H1 (cell line): Measurements from ENCODE around the gene MSI2. TPM values are rescaled to one million over a fixed set of nuclear protein-coding genes. Genes with fewer than 3 reads are reported as not detected.

Source experiments
- CTCF ChIA-PET: fragments of 300-600 bp; sonication (Branson Sonifier 250); formaldehyde crosslinking; loops from one replicate; lab custom pipeline; 2021; ENCODE audit not compliant: partially characterized antibody; lab: Charles Lee
- POLR2A ChIA-PET: fragments of 300-600 bp; sonication (Branson Sonifier 250); formaldehyde crosslinking; loops from one replicate; lab custom pipeline; 2021; ENCODE audit warnings: inconsistent platforms; ENCODE audit not compliant: partially characterized antibody; lab: Charles Lee
- DNase-seq, 2 experiments: peaks; one replicate each; pipeline versions ENCODE4 v3.0.0 to v3.0.0-alpha.2; 2010 to 2022; ENCODE audit warnings: low spot score in 2 of 2, low read depth in 1 of 2, mixed read lengths in 1 of 2
- FAIRE-seq: peaks from 2 replicates; lab custom pipeline; 2011; peaks lifted over from hg19 to GRCh38; lab: Jason Lieb, UNC
- H2AFZ ChIP-seq: 2 replicates; pipeline ENCODE4 v1.8.1; 2012; ENCODE audit warnings: low read length, inconsistent platforms
- H2AK5ac ChIP-seq: 2 replicates; pipeline ENCODE4 v1.6.1; 2013; ENCODE audit warnings: low read depth, low read length
- H2BK120ac ChIP-seq: replicated peaks from 2 replicates; pipeline ENCODE3; 2013; ENCODE audit warnings: low read depth, low read length, inconsistent platforms
- H2BK12ac ChIP-seq: 2 replicates; pipeline ENCODE4 v1.6.1; 2013; ENCODE audit warnings: low read depth, low read length
- H2BK15ac ChIP-seq: 2 replicates; pipeline ENCODE4 v1.6.1; 2013; ENCODE audit warnings: low read length
- H2BK20ac ChIP-seq: 2 replicates; pipeline ENCODE4 v1.6.1; 2013; ENCODE audit warnings: low read length
- H2BK5ac ChIP-seq: 2 replicates; pipeline ENCODE4 v1.6.1; 2013; ENCODE audit warnings: low read depth, low read length
- H3K14ac ChIP-seq: 2 replicates; pipeline ENCODE4 v1.6.1; 2013; ENCODE audit warnings: inconsistent platforms; ENCODE audit not compliant: insufficient read length
- H3K18ac ChIP-seq: 2 replicates; pipeline ENCODE4 v1.6.1; 2013; ENCODE audit warnings: low read length; ENCODE audit errors: extremely low read depth
- H3K23ac ChIP-seq: 2 replicates; pipeline ENCODE4 v1.6.1; 2013; ENCODE audit warnings: inconsistent platforms; ENCODE audit not compliant: insufficient read length
- H3K23me2 ChIP-seq: 2 replicates; pipeline ENCODE4 v1.6.1; 2013; ENCODE audit warnings: low read depth, low read length
- H3K27ac ChIP-seq: 2 replicates; pipeline ENCODE4 v1.6.1; 2011; ENCODE audit warnings: low read depth, low read length, inconsistent platforms
- H3K27me3 ChIP-seq, 4 experiments: replicated peaks in 1 of 4; 1 replicate in 1 of 4; 2 replicates in 3 of 4; pipeline versions ENCODE4 v1.6.1 to v1.8.1; 2011 to 2013; ENCODE audit warnings: low read length in 3 of 4, mild to moderate bottlenecking in 3 of 4, inconsistent platforms in 2 of 4, mixed read lengths in 2 of 4, moderate library complexity in 1 of 4; ENCODE audit not compliant: control insufficient read depth in 3 of 4, insufficient read depth in 3 of 4; ENCODE audit errors: extremely low read depth in 1 of 4
- H3K36me3 ChIP-seq, 4 experiments: 2 replicates each; pipeline versions ENCODE4 v1.6.1 to v1.8.1; 2011 to 2013; ENCODE audit warnings: mild to moderate bottlenecking in 4 of 4, low read length in 3 of 4, moderate library complexity in 2 of 4, control low read depth in 1 of 4, inconsistent platforms in 1 of 4; ENCODE audit not compliant: insufficient read depth in 4 of 4, control insufficient read depth in 2 of 4
- H3K4ac ChIP-seq: replicated peaks from 2 replicates; pipeline ENCODE3; 2013; ENCODE audit warnings: low read length, low read depth, mixed read lengths, inconsistent platforms; ENCODE audit not compliant: insufficient read length
- H3K4me1 ChIP-seq, 4 experiments: replicated peaks in 1 of 4; 1 replicate in 1 of 4; 2 replicates in 3 of 4; pipeline versions ENCODE4 v1.6.1 to v1.8.1; 2011 to 2013; ENCODE audit warnings: low read length in 3 of 4, inconsistent platforms in 2 of 4, mixed read lengths in 1 of 4; ENCODE audit not compliant: insufficient read depth in 4 of 4, control insufficient read depth in 3 of 4
- H3K4me2 ChIP-seq, 2 experiments: 2 replicates each; pipeline versions ENCODE4 v1.6.1 to v1.8.1; 2011 to 2013; ENCODE audit warnings: low read depth in 2 of 2, low read length in 2 of 2, control low read depth in 1 of 2, inconsistent platforms in 1 of 2, mild to moderate bottlenecking in 1 of 2; ENCODE audit not compliant: insufficient read depth in 1 of 2
- H3K4me3 ChIP-seq, 4 experiments: fragments of 200-600, 300-600 bp in 1 of 4; sonication (generic), shearing (Covaris generic), sonication (Bioruptor Twin) in 1 of 4; 2 replicates each; pipeline versions ENCODE4 v1.5.1 to v1.8.1; 2011 to 2016; ENCODE audit warnings: low read length in 4 of 4, low read depth in 3 of 4, control low read depth in 2 of 4, inconsistent platforms in 2 of 4, mild to moderate bottlenecking in 2 of 4, mixed read lengths in 1 of 4, moderate library complexity in 1 of 4; ENCODE audit not compliant: insufficient read depth in 2 of 4; ENCODE audit errors: extremely low read depth in 1 of 4
- H3K56ac ChIP-seq: replicated peaks from 2 replicates; pipeline ENCODE3; 2013; ENCODE audit warnings: low read depth, mild to moderate bottlenecking, mixed read lengths, low read length, inconsistent platforms; ENCODE audit not compliant: insufficient read length
- H3K79me1 ChIP-seq: 2 replicates; pipeline ENCODE4 v1.6.1; 2013; ENCODE audit warnings: low read depth, low read length, control low read depth
- H3K79me2 ChIP-seq, 2 experiments: 2 replicates each; pipeline versions ENCODE4 v1.6.1 to v1.8.1; 2012 to 2013; ENCODE audit warnings: low read length in 2 of 2, mild to moderate bottlenecking in 2 of 2, inconsistent platforms in 1 of 2; ENCODE audit not compliant: insufficient read depth in 2 of 2, control insufficient read depth in 1 of 2
- H3K9ac ChIP-seq, 4 experiments: replicated peaks in 1 of 4; 1 replicate in 1 of 4; 2 replicates in 3 of 4; pipeline versions ENCODE4 v1.6.1 to v1.8.1; 2011 to 2013; ENCODE audit warnings: low read depth in 3 of 4, low read length in 3 of 4, control low read depth in 2 of 4, mild to moderate bottlenecking in 2 of 4, moderate library complexity in 2 of 4, inconsistent platforms in 1 of 4; ENCODE audit errors: extremely low read depth in 1 of 4
- H3K9me3 ChIP-seq, 2 experiments: 2 replicates each; pipeline versions ENCODE4 v1.6.1 to v1.8.1; 2012 to 2013; ENCODE audit warnings: mild to moderate bottlenecking in 2 of 2, moderate library complexity in 2 of 2, control low read depth in 1 of 2, inconsistent platforms in 1 of 2, low read depth in 1 of 2, low read length in 1 of 2, mixed read lengths in 1 of 2; ENCODE audit not compliant: insufficient read depth in 2 of 2
- H4K20me1 ChIP-seq, 2 experiments: replicated peaks in 1 of 2; 2 replicates each; pipeline versions ENCODE3 to v1.8.1; 2011 to 2013; ENCODE audit warnings: inconsistent platforms in 2 of 2, low read length in 2 of 2, mild to moderate bottlenecking in 1 of 2; ENCODE audit not compliant: insufficient read depth in 2 of 2, control insufficient read depth in 1 of 2
- H4K5ac ChIP-seq: 2 replicates; pipeline ENCODE4 v1.6.1; 2013; ENCODE audit warnings: low read length, low read depth, mixed read lengths, inconsistent platforms; ENCODE audit not compliant: insufficient read length
- H4K8ac ChIP-seq: 2 replicates; pipeline ENCODE4 v1.8.0; 2013; ENCODE audit warnings: mild to moderate bottlenecking, moderate library complexity, low read length, inconsistent platforms; ENCODE audit not compliant: insufficient read depth; ENCODE audit errors: extremely low read depth
- H4K91ac ChIP-seq: replicated peaks from 2 replicates; pipeline ENCODE3; 2013; ENCODE audit warnings: low read length, mixed read lengths, inconsistent platforms; ENCODE audit not compliant: insufficient read length
- CEBPB ChIP-seq: IDR thresholded peaks from 2 replicates; pipeline ENCODE4 v1.6.1; 2012; ENCODE audit warnings: low read depth, low read length
- EGR1 ChIP-seq: IDR thresholded peaks from 2 replicates; pipeline ENCODE4 v1.6.1; 2011; ENCODE audit warnings: low read depth, low read length, borderline replicate concordance
- FOSL1 ChIP-seq: IDR thresholded peaks from 2 replicates; pipeline ENCODE4 v1.6.1; 2011; ENCODE audit warnings: mild to moderate bottlenecking, low read depth, low read length, moderate library complexity; ENCODE audit not compliant: insufficient read depth
- GTF2F1 ChIP-seq: IDR thresholded peaks from 2 replicates; pipeline ENCODE4 v1.6.1; 2012; ENCODE audit warnings: low read depth, low read length, improper control_type of control experiment, borderline replicate concordance
- HDAC2 ChIP-seq, 2 experiments: fragments of 300-600 bp in 1 of 2; sonication (generic) in 1 of 2; IDR thresholded peaks; 2 replicates each; pipeline ENCODE4 v1.6.1; 2011 to 2012; ENCODE audit warnings: low read depth in 2 of 2, low read length in 2 of 2, mild to moderate bottlenecking in 2 of 2, moderate library complexity in 2 of 2, borderline replicate concordance in 1 of 2, inconsistent platforms in 1 of 2
- JUND ChIP-seq: IDR thresholded peaks from 2 replicates; pipeline ENCODE4 v1.6.1; 2011; ENCODE audit warnings: mild to moderate bottlenecking, improper control_type of control experiment, low read length
- KDM1A ChIP-seq: fragments of 200-600, 300-600 bp; sonication (generic); IDR thresholded peaks from 2 replicates; pipeline ENCODE4 v1.7.1; 2016; ENCODE audit warnings: mild to moderate bottlenecking, low read length, borderline replicate concordance
- KDM5A ChIP-seq: fragments of 200-600 bp; IDR thresholded peaks from 2 replicates; pipeline ENCODE4 v1.7.1; 2012; ENCODE audit warnings: mild to moderate bottlenecking, low read length, inconsistent platforms, mixed read lengths
- NRF1 ChIP-seq: IDR thresholded peaks from 2 replicates; pipeline ENCODE4 v1.6.1; 2011; ENCODE audit warnings: mild to moderate bottlenecking, low read depth, low read length, improper control_type of control experiment
- RBBP5 ChIP-seq: IDR thresholded peaks from 2 replicates; pipeline ENCODE4 v1.7.1; 2012; ENCODE audit warnings: low read depth, mild to moderate bottlenecking, inconsistent platforms, low read length, moderate library complexity, borderline replicate concordance
- SUZ12 ChIP-seq: fragments of 200-600 bp; sonication (generic); IDR thresholded peaks from 2 replicates; pipeline ENCODE4 v1.6.1; 2012; ENCODE audit warnings: mild to moderate bottlenecking, inconsistent platforms, low read length, moderate library complexity, mixed read lengths
- WGBS, 2 experiments: shearing (Covaris generic) in 1 of 2; methylation state at CpG; one replicate each; pipeline versions ENCODE4 v1.1.6 to v1.1.7; 2013 to 2015; ENCODE audit warnings: low lambda C conversion rate in 2 of 2, mixed read lengths in 2 of 2, inconsistent platforms in 1 of 2, low coverage in 1 of 2, missing lambda C conversion rate in 1 of 2; ENCODE audit not compliant: insufficient replicate concordance in 2 of 2, insufficient coverage in 1 of 2, insufficient read length in 1 of 2; ENCODE audit errors: extremely low coverage in 1 of 2, missing lambda C conversion rate in 1 of 2; 5-methylcytosine and 5-hydroxymethylcytosine counted together
- polyA plus RNA-seq, 7 experiments: library from polyadenylated mRNA; depleted of rRNA in 3 of 7; stranded (reverse) in 5 of 7; unstranded in 2 of 7; fragments of >200 nt in 5 of 7; fragments of 200-250 nt in 2 of 7; gene quantifications; 1 replicate in 5 of 7; 2 replicates in 1 of 7; 4 replicates in 1 of 7; pipeline versions ENCODE4 v1.2.1 to v1.2.3, GENCODE V29; 2011 to 2013; ENCODE audit warnings: missing spikeins in 2 of 7, mixed read lengths in 2 of 7
- total RNA-seq: library from RNA; stranded (reverse); fragmentation: NEBNext Ultra II Directional; extraction: Animal tissue kit (Norgen Biotek cat#: 25700); gene quantifications from 2 replicates; pipeline ENCODE4 v1.2.1, GENCODE V29; 2021
- TF ChIP-seq, protein P1 (sequence below): IDR thresholded peaks from 2 replicates; pipeline ENCODE4 v1.6.1; 2012; ENCODE audit warnings: inconsistent platforms

MSI2 gene
- total and polyA plus RNA-seq, 2 of the 8 experiments (the other 6 are each of a cell fraction or from before 2014, with no cell fraction given) = 36.7 to 80.6 TPM

DNA sequence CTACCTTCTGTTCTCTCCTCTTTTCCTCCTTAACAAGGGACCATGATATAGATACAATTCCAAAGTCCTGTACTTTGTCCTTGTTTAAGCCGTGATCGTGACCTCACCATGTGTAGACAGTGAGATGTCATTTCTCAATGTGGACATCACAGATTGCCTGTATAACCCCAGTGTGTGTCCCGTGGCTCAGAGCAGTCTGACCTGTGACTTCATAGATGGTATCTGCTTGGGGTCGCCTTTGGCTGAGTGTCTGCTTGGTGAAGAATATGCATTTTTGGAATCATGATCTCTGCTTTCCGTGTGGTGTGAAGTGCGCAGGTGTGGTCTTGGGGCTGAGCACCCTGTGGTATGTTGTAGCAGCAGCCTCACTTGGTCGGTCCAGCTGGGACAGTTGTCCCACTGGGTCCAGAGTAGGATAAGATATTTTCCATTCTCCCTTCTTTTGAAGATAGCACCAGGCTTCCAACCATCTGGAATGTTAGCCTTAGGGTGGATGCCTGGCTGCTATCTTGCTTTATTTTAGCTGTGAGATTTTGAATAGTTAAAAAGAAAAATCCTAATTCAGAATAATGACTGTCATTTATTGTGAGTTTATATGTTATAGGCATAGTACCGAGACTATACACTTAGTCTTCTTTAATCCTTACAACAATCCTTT, 13.4 kb downstream of the MSI2 start:
- peaks cover 33 to 40% of the 10 kb centered on the region in 2 experiments for H4K20me1 ChIP-seq
- no peak overlapping the region for H2BK5ac ChIP-seq
- H3K36me3 ChIP-seq = peaks cover 2 to 59% (median 22%) of the 10 kb centered on the region in 4 experiments; a peak in 7 of 8 replicates
- no peak overlapping the region for H3K4me3 ChIP-seq
- H3K4me2 ChIP-seq = no peak overlapping the region
- no peak for DNase-seq
- H3K27ac ChIP-seq = no peak overlapping the region
- FAIRE-seq = no peak
- peaks cover 0 to 77% of the 10 kb centered on the region in 2 experiments for H3K79me2 ChIP-seq
- no peak overlapping the region for H3K14ac ChIP-seq
- WGBS, 2 experiments = 90% methylated on average over 8 of the region's 8 CpGs; no CpG with 5 or more reads in 1 of the 2 experiments
- peak overlapping the region in 1 of 4 experiments; percentile 48; a peak in 1 of 7 replicates for H3K9ac ChIP-seq
- no peak overlapping the region for H2BK12ac ChIP-seq
- no peak overlapping the region for H2BK120ac ChIP-seq
- no peak overlapping the region for H2BK15ac ChIP-seq
- H3K23ac ChIP-seq = no peak overlapping the region
- H2BK20ac ChIP-seq = no peak overlapping the region
- H3K79me1 ChIP-seq = peaks cover 22% of the 10 kb centered on the region
- H3K56ac ChIP-seq = no peak overlapping the region
- no peak overlapping the region for H4K8ac ChIP-seq
- no peak overlapping the region for H4K5ac ChIP-seq
- H3K27me3 ChIP-seq = no peaks in the 10 kb centered on the region; a peak in 1 of 7 replicates
- H2AFZ ChIP-seq = no peak overlapping the region
- H3K9me3 ChIP-seq = no peaks in the 10 kb centered on the region
- ChIA-PET POLR2A (interaction anchor here (1.0 to 3.8 kb wide), 5 partner anchors 10 to 51 kb away, joined by 3 to 22 read pairs (median 7); no protein-coding TSS in a partner anchor), CTCF (interaction anchor here (0.8 to 6.3 kb wide), 6 partner anchors 9 to 132 kb away, joined by 3 to 38 read pairs (median 6); no protein-coding TSS in a partner anchor)
- H4K91ac ChIP-seq = no peak overlapping the region
- H3K18ac ChIP-seq = no peak overlapping the region
- no peaks in the 10 kb centered on the region for H3K23me2 ChIP-seq
- H2AK5ac ChIP-seq = no peak overlapping the region
- peaks cover 4 to 10% (median 7%) of the 10 kb centered on the region in 4 experiments; a peak in 5 of 7 replicates for H3K4me1 ChIP-seq
- no peak overlapping the region for H3K4ac ChIP-seq
- no peak for TF ChIP-seq NRF1
- TF ChIP-seq CEBPB = no peak
- TF ChIP-seq, protein P1, sequence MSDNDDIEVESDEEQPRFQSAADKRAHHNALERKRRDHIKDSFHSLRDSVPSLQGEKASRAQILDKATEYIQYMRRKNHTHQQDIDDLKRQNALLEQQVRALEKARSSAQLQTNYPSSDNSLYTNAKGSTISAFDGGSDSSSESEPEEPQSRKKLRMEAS = no peak
- TF ChIP-seq KDM5A = no peak
- TF ChIP-seq KDM1A = no peak
- no peak for TF ChIP-seq HDAC2 (IDR thresholded peaks at IDR 0.05; ENCODE audit: borderline replicate concordance in 1 of 2, low read depth in 2 of 2, low read length in 2 of 2)
- no peak for TF ChIP-seq SUZ12
- TF ChIP-seq JUND = no peak
- TF ChIP-seq GTF2F1 = no peak
- TF ChIP-seq RBBP5 = no peak
- no peak for TF ChIP-seq FOSL1
- no peak for TF ChIP-seq EGR1
